GM23338 (cell line): ENCODE data around the gene FECH. TPM values are rescaled to one million over a fixed set of nuclear protein-coding genes. Genes with fewer than 3 reads are reported as not detected.

Experiments used
- ATAC-seq: fragments of 200-7000 bp; cut with Tn5 transposase; 3 replicates; pipeline ENCODE4 v1.9.1; 2020
- DNase-seq: peaks from one replicate; pipeline ENCODE4 v3.0.0-alpha.2; 2015; ENCODE audit warnings: low spot score
- H2AFZ ChIP-seq: fragments of 200-600 bp; sonication (generic); 2 replicates; pipeline ENCODE4 v1.8.0; 2016; ENCODE audit warnings: antibody characterized with exemption, mild to moderate bottlenecking, moderate library complexity
- H3F3A ChIP-seq: fragments of 200-600 bp; sonication (generic); replicated peaks from 2 replicates; pipeline ENCODE4 v1.8.0; 2017; ENCODE audit warnings: antibody characterized with exemption, mixed run types, low read depth
- H3K27ac ChIP-seq: fragments of 200-600 bp; sonication (generic); 2 replicates; pipeline ENCODE4 v1.6.1; 2016; ENCODE audit warnings: low read depth
- H3K27me3 ChIP-seq: fragments of 200-600 bp; sonication (generic); 2 replicates; pipeline ENCODE4 v1.8.0; 2016; ENCODE audit warnings: mild to moderate bottlenecking, mixed run types, moderate library complexity; ENCODE audit not compliant: insufficient read depth
- H3K36me3 ChIP-seq: fragments of 200-600 bp; sonication (generic); 2 replicates; pipeline ENCODE4 v1.8.0; 2016; ENCODE audit warnings: mild to moderate bottlenecking; ENCODE audit not compliant: insufficient read depth
- H3K4me1 ChIP-seq: fragments of 200-600 bp; sonication (generic); 2 replicates; pipeline ENCODE4 v1.8.0; 2016; ENCODE audit warnings: mild to moderate bottlenecking, moderate library complexity; ENCODE audit not compliant: insufficient read depth
- H3K4me2 ChIP-seq: fragments of 200-600 bp; sonication (generic); 2 replicates; pipeline ENCODE4 v1.7.1; 2017; ENCODE audit warnings: mixed run types
- H3K4me3 ChIP-seq: fragments of 200-600 bp; sonication (generic); 2 replicates; pipeline ENCODE4 v1.6.1; 2016; ENCODE audit warnings: mixed run types
- H3K79me2 ChIP-seq: fragments of 200-600 bp; sonication (generic); replicated peaks from 2 replicates; pipeline ENCODE4 v1.8.0; 2017; ENCODE audit warnings: mild to moderate bottlenecking; ENCODE audit not compliant: insufficient read depth
- H3K9me2 ChIP-seq: fragments of 200-600 bp; sonication (generic); 2 replicates; pipeline ENCODE4 v1.8.0; 2017; ENCODE audit not compliant: insufficient read depth
- H4K20me1 ChIP-seq: fragments of 200-600 bp; sonication (generic); replicated peaks from 2 replicates; pipeline ENCODE4 v1.8.0; 2017; ENCODE audit warnings: mild to moderate bottlenecking; ENCODE audit not compliant: insufficient read depth
- H3K27ac Mint-ChIP-seq: 2 replicates; pipeline ENCODE4 v1.8.0; 2020; ENCODE audit warnings: inconsistent platforms, mild to moderate bottlenecking, moderate library complexity, mixed read lengths
- H3K27me3 Mint-ChIP-seq: 3 replicates; pipeline ENCODE4 v1.8.0; 2022; ENCODE audit warnings: low read depth, mild to moderate bottlenecking, moderate library complexity, mixed read lengths, inconsistent platforms; ENCODE audit not compliant: insufficient read depth, poor library complexity
- H3K36me3 Mint-ChIP-seq: 3 replicates; pipeline ENCODE4 v1.8.0; 2021; ENCODE audit warnings: low read depth, mild to moderate bottlenecking, inconsistent platforms, moderate library complexity, mixed read lengths
- H3K4me1 Mint-ChIP-seq: 3 replicates; pipeline ENCODE4 v1.8.0; 2020; ENCODE audit warnings: mild to moderate bottlenecking, inconsistent platforms, mixed read lengths
- H3K4me3 Mint-ChIP-seq: 3 replicates; pipeline ENCODE4 v1.8.0; 2021; ENCODE audit warnings: moderate library complexity, mild to moderate bottlenecking, inconsistent platforms, mixed read lengths
- H3K9me3 Mint-ChIP-seq: 3 replicates; pipeline ENCODE4 v1.8.0; 2020; ENCODE audit warnings: moderate library complexity, mild to moderate bottlenecking, inconsistent platforms, mixed read lengths
- CREB1 ChIP-seq: fragments of 250-450 bp; sonication (Bioruptor Pico); IDR thresholded peaks from 2 replicates; pipeline ENCODE4 v1.5.0; 2020; ENCODE audit warnings: low read depth, mild to moderate bottlenecking, moderate library complexity
- CTCF ChIP-seq, 2 experiments: fragments of 200-600 bp in 1 of 2; sonication (generic) in 1 of 2; conservative IDR thresholded peaks; 2 replicates each; pipeline versions ENCODE4 v1.5.1 to v1.6.1; 2016 to 2017; ENCODE audit warnings: antibody characterized with exemption in 2 of 2, low read depth in 2 of 2, mild to moderate bottlenecking in 2 of 2, moderate library complexity in 1 of 2
- ETS1 ChIP-seq: IDR thresholded peaks from 2 replicates; pipeline ENCODE4 v1.6.1; 2016; ENCODE audit warnings: antibody characterized with exemption
- EZH2phosphoT487 ChIP-seq: fragments of 200-600 bp; sonication (generic); IDR thresholded peaks from one replicate; pipeline ENCODE4 v1.8.1; 2018; ENCODE audit warnings: antibody characterized with exemption; ENCODE audit not compliant: unreplicated experiment
- JUNB ChIP-seq: IDR thresholded peaks from one replicate; pipeline ENCODE4 v1.6.1; 2016; ENCODE audit warnings: antibody characterized with exemption; ENCODE audit not compliant: unreplicated experiment
- NANOG ChIP-seq: IDR thresholded peaks from 2 replicates; pipeline ENCODE4 v1.6.1; 2016; ENCODE audit warnings: antibody characterized with exemption, borderline replicate concordance
- REST ChIP-seq: IDR thresholded peaks from one replicate; pipeline ENCODE4 v1.6.1; 2018; ENCODE audit warnings: antibody characterized with exemption; ENCODE audit not compliant: unreplicated experiment
- STAT1 ChIP-seq: IDR thresholded peaks from one replicate; pipeline ENCODE4 v1.6.1; 2016; ENCODE audit warnings: antibody characterized with exemption; ENCODE audit not compliant: unreplicated experiment
- ZNF114 ChIP-seq: fragments of 250-450 bp; sonication (Bioruptor Pico); IDR thresholded peaks from 2 replicates; pipeline ENCODE4 v1.5.0; 2020; ENCODE audit warnings: mild to moderate bottlenecking, moderate library complexity
- ZNF331 ChIP-seq: fragments of 250-450 bp; sonication (Bioruptor Pico); IDR thresholded peaks from 2 replicates; pipeline ENCODE4 v1.5.0; 2020; ENCODE audit warnings: low read depth, mild to moderate bottlenecking, moderate library complexity
- polyA plus RNA-seq: library from polyadenylated mRNA; unstranded; fragments of >200 nt; fragmentation: Nextera tagmentation; extraction: Ambion mirVana; gene quantifications from 2 replicates; pipeline ENCODE4 v1.2.1, GENCODE V29; 2016
- total RNA-seq: library from RNA; depleted of rRNA; stranded (reverse); fragments of >200 nt; shearing (Covaris generic); gene quantifications from 2 replicates; pipeline ENCODE4 v1.2.3, GENCODE V29; 2014

Gene FECH
- total and polyA plus RNA-seq, 2 experiments from 2014 or later, result 5.8 to 35.5 TPM

GRCh38 chr18:57550510-57550909, 36.0 kb downstream of the FECH start:
- no peaks in the 10 kb centered on the region for H3K27me3 Mint-ChIP-seq
- 0 out of 3 replicates have a peak, but pooled peaks cover 5% of the 10 kb centered on the region for H3K36me3 Mint-ChIP-seq
- H3K79me2 ChIP-seq, result no peaks in the 10 kb centered on the region
- no peak overlapping the region for H3K4me2 ChIP-seq
- no peaks in the 10 kb centered on the region; the same call in 1 of the 2 replicates for H3K36me3 ChIP-seq
- no peak for DNase-seq
- no peaks in the 10 kb centered on the region for H3F3A ChIP-seq
- no peak for ATAC-seq
- H3K9me3 Mint-ChIP-seq, result no peaks in the 10 kb centered on the region
- H3K27ac Mint-ChIP-seq, result no peak overlapping the region
- H3K4me1 ChIP-seq, result no peaks in the 10 kb centered on the region
- no peak overlapping the region for H3K4me3 ChIP-seq
- H3K4me1 Mint-ChIP-seq, result no peaks in the 10 kb centered on the region
- TF ChIP-seq ZNF114 (CRISPR knock-in tag), result no peak
- no peaks in the 10 kb centered on the region for H3K9me2 ChIP-seq
- H3K27me3 ChIP-seq, result no peaks in the 10 kb centered on the region
- no peaks in the 10 kb centered on the region for H4K20me1 ChIP-seq
- no peak overlapping the region for H2AFZ ChIP-seq
- no peak overlapping the region for H3K4me3 Mint-ChIP-seq
- H3K27ac ChIP-seq, result no peak overlapping the region

GRCh38 chr18:57547260-57547659, 39.2 kb downstream of the FECH start:
- H3K4me2 ChIP-seq, result no peak overlapping the region
- no peaks in the 10 kb centered on the region for H3K36me3 Mint-ChIP-seq
- no peaks in the 10 kb centered on the region for H3K9me2 ChIP-seq
- no peaks in the 10 kb centered on the region for H3F3A ChIP-seq
- ATAC-seq (no peak), DNase-seq (no peak)
- no peak overlapping the region for H3K4me3 ChIP-seq
- no peaks in the 10 kb centered on the region for H3K27me3 ChIP-seq
- peaks cover 11% of the 10 kb centered on the region for H3K4me1 Mint-ChIP-seq
- no peaks in the 10 kb centered on the region for H3K27me3 Mint-ChIP-seq
- no peaks in the 10 kb centered on the region for H3K9me3 Mint-ChIP-seq
- H3K36me3 ChIP-seq, result no peaks in the 10 kb centered on the region
- H3K4me3 Mint-ChIP-seq, result no peak overlapping the region
- peaks cover 4% of the 10 kb centered on the region; the same call in 1 of the 2 replicates for H3K4me1 ChIP-seq
- H3K79me2 ChIP-seq, result no peaks in the 10 kb centered on the region
- H2AFZ ChIP-seq, result no peak overlapping the region
- no peaks in the 10 kb centered on the region for H4K20me1 ChIP-seq
- no peak overlapping the region for H3K27ac ChIP-seq
- no peak overlapping the region for H3K27ac Mint-ChIP-seq
- TF ChIP-seq JUNB (no peak), ZNF331 (CRISPR knock-in tag) (no peak), ZNF114 (CRISPR knock-in tag) (no peak), EZH2phosphoT487 (no peak), CTCF (conservative IDR thresholded peaks at IDR 0.05; ENCODE audit: low read depth in 2 of 2) (no peak), STAT1 (no peak), NANOG (no peak), CREB1 (CRISPR knock-in tag) (no peak), ETS1 (no peak), REST (no peak)
